GM20000 (cell line): ENCODE data around the gene SHC1.

Experiments used
- DNase-seq: peaks from one replicate; pipeline ENCODE4 v3.0.0; 2012; ENCODE audit warnings: low spot score
- TF ChIP-seq, protein P1 (sequence below): IDR thresholded peaks from 2 replicates; pipeline ENCODE4 v1.5.1; 2012; ENCODE audit warnings: mild to moderate bottlenecking, control low read depth; ENCODE audit errors: extremely low read depth, missing control alignments

SHC1 gene

DNA sequence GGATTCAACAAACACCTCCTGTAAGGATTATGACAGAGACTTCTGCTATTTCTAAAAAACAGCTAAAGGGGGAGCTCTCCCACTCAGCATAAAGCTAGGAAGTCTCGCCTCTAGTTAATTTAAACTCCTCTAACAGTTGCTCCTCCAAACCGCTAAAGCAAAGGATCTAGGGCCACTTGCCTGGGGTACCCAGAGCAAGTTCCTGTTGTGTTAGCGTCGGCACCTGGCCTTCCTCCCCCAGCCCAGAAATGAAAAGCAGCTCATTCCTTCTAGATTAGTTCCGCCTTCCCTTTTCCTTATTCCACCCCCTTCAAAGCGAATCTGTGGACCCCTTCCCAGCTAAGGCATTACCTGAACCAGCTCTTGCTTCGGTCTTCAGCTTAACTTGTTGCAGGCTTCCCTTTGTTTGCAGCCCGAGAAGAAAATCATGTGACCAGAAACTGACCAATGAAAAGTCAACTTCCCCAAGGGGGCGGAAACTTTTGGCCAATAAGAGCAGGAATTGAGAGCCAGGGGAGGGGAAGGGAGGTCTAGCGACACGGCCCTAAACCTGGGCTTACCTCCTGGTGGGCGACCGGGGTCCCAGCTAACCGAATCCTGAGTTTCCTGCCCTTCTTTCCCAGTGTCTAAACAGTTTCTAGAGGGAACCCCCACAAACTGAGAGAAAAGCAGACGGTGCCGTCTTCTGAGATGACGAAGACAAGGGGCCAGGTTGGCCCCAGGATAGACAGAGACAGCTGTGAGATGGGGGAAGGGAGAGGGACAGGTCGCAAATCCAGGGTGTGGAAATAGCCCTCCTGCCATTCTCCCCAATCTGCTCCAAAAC lies 14.6 kb downstream of the SHC1 start, which contains the start of gene PBXIP1:
TSS of gene PBXIP1 (minus strand) at position 382 of the 826 bp plus-strand sequence. CDS start 2,378 bp downstream, outside the sequence.
- TF ChIP-seq, protein P1, sequence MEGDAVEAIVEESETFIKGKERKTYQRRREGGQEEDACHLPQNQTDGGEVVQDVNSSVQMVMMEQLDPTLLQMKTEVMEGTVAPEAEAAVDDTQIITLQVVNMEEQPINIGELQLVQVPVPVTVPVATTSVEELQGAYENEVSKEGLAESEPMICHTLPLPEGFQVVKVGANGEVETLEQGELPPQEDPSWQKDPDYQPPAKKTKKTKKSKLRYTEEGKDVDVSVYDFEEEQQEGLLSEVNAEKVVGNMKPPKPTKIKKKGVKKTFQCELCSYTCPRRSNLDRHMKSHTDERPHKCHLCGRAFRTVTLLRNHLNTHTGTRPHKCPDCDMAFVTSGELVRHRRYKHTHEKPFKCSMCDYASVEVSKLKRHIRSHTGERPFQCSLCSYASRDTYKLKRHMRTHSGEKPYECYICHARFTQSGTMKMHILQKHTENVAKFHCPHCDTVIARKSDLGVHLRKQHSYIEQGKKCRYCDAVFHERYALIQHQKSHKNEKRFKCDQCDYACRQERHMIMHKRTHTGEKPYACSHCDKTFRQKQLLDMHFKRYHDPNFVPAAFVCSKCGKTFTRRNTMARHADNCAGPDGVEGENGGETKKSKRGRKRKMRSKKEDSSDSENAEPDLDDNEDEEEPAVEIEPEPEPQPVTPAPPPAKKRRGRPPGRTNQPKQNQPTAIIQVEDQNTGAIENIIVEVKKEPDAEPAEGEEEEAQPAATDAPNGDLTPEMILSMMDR = no peak
- peak; percentile 94 for DNase-seq

DNA sequence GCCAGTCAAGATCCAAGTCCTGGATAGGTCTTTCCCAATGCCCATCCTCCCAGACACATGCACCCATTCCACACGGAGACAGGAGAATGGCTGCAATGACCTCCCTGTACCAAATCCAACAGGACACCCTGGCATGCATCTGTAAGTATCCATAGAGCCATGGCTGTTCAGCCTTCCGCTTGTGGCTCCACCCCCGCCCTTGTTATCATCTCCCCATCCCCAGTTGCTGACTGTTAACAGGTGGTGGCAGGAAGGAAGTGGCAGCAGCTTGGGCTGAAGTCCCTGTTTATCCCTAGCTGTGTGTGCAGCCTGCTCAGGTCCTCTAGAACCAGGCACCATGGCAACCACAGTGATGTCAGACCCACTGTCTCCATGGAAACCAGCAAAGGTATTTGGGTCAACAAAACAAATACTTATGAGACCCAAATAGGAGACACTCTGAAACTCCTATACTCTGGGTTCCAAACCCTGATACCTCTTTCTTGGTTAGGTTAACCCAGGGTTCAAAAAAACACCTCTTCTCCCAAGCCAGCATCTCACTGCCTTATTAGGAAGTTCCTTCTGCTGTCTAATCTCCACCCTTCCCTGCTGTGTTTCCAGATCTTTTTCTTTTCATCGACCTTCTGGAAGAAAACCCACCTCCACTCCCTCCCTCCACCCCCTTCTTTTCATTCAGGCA lies 15.4 kb downstream of the SHC1 start:
- TF ChIP-seq, protein P1 = no peak
- DNase-seq = peak; percentile 78

DNA sequence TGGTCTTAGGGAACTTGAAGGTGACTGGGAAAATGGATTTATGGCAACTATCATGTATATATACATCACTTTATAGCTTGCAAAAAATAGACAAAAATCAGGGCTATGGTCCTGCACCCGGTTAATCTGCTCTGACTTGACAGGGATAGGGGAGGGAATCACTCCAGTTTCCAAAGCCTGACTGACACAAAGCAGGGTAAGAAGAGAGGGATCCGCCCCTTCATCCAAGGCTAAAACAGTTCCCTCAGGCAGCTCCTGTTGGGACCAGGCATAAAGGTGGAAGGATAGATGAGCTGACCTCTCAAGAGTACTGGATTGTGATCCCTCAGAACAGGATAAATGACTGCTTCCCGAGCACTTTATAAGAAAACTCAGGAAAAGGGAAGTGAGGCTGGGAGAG lies 16.0 kb downstream of the SHC1 start:
- TF ChIP-seq, protein P1 = no peak
- no peak for DNase-seq

DNA sequence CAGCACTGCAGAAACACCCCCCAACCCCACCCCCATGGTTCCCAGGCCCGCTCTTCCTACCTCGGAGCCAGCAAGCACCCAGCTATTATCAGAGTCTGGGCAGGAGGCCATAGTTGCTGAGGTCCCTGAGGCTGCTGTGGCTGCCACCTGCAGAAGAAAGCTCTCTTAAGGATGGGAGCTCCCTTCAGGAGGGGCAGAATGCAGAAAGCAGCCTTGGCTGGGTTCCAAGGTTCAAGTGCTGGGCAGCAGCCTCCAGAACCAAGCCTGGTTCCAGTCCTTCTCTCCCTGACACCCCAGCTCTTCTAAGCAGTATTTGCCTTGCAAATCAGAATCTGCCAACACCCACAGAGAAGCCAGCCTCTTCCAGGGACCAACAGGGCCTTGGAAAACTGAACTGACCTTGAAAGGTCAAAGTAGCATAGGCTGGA lies 16.9 kb downstream of the SHC1 start:
- TF ChIP-seq, protein P1 = no peak
- DNase-seq = no peak

DNA sequence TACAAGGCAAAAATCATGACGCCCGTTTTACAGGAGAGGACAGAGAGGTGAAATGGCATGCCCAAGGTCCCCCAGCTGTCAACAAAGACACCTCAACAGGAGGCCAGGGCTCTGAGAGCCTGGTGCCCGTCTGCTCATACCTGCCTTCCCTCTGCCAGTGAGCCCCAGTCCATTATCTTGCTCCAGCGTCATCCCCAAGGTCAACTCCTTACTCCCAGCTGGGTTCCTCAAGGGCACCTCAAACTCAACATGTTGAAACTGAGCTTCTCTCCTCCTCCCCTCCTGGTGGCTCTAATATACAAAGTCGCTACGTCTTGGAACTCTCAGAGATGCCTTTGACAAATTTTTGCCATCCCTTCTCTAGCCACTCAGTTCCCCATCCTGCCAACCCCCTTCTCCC lies 17.9 kb downstream of the SHC1 start:
- TF ChIP-seq, protein P1 = no peak
- no peak for DNase-seq

DNA sequence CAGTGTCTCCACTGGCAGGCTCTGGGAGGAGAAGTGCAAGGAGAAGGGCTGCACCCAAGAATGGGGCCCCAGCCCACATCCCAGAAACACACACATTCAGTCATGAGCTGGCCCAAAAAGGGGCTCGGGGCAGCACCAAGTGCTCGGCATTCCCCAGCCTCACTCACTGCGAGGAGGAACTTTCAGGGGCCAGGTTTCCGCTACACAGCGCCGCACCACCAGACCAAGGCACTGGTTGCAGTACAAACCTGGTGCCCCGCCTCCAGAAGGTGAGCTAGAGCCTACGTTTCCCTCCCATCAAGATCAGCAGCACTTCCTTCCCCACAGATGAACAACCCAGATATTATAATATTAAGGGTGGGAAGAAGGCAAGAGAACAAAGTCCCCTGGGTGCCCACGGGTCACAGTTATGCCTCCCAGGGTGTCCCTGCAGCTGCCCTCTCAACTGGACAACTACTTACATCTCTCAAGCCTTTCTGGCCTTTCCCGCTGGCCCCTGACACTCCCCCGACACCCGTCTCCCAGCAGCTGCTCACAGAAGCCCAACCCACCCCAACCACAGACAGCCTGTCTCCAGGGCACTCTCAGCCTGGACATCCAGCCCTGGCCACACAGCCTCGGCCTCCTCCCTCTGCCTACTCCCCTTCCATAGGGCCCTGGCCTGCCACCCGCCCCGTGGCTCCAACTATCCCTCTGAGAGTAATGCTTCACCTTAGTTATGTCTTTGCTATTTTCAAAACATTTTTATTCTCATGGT lies 18.5 kb downstream of the SHC1 start:
- TF ChIP-seq, protein P1 = no peak
- DNase-seq = peak; percentile 61
